ENCODE data around the gene FGF6. TPM values are rescaled to one million over a fixed set of nuclear protein-coding genes. Genes with fewer than 3 reads are reported as not detected.

Gene FGF6
- total RNA-seq, 1 experiment from 2014 or later: not detected

GRCh38 chr12:4401117-4401516 lies 44.5 kb downstream of the FGF6 start:
- peaks cover 90% of the 10 kb centered on the region for H3K27me3 ChIP-seq (ENCODE audit: insufficient read depth, low read depth)
- intact Hi-C loops (cut with micrococcal nuclease; ENCODE audit: unreplicated experiment): no loop called here

DNA sequence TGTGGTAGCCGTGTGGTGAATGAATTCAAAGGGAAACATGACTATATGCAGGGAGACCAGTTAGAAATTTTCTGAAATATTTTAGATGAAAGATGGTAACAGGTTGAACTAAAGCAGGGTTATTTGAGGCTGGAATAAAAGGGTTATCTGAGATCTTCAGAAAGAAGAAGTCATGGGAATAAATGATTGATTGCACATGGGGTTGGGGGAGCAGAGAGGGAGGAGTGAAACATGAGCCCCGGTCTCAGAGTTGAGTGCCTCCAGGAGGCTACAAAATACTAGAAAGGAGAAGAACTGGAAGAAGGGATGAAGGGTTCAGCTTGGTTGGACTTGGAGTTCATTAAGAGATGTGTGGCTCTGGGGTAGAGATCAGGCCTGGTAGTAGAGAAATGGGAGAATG lies 49.8 kb downstream of the FGF6 start:
- Histone ChIP-seq H2AFZ (no peak overlapping the region), H3K9me3 (ENCODE audit: insufficient read depth, low read depth) (no peaks in the 10 kb centered on the region), H3K79me2 (ENCODE audit: low read depth) (no peaks in the 10 kb centered on the region), H4K20me1 (ENCODE audit: insufficient read depth) (0 out of 2 replicates have a peak, but pooled peaks cover 10% of the 10 kb centered on the region), H3K4me3 (no peak overlapping the region), H3K4me2 (no peak overlapping the region), H3K9me2 (ENCODE audit: insufficient read depth) (no peaks in the 10 kb centered on the region), H3K4me1 (replicated peaks; ENCODE audit: insufficient read depth) (no peaks in the 10 kb centered on the region), H3K27me3 (ENCODE audit: insufficient read depth, low read depth) (peaks cover 89% of the 10 kb centered on the region), H3K36me3 (ENCODE audit: low read depth) (no peaks in the 10 kb centered on the region), H3K27ac (no peak overlapping the region), H3F3A (ENCODE audit: insufficient read depth, low read depth) (no peaks in the 10 kb centered on the region)
- no TSS peak for BruUV-seq (replicated peaks)
- TF ChIP-seq CTCF (conservative IDR thresholded peaks at IDR 0.05) (no peak), EZH2 (IDR thresholded peaks at IDR 0.05; ENCODE audit: low read depth) (no peak)
- POLR2A ChIA-PET (ENCODE audit: unreplicated experiment): no interaction called here
- CTCF ChIA-PET: no interaction called here
- DNase-seq: no peak
- intact Hi-C loops (cut with micrococcal nuclease; ENCODE audit: unreplicated experiment): no loop called here

More at GRCh38 chr12:4401117-4401516, 44.5 kb downstream of the FGF6 start:
- Histone ChIP-seq H3K4me2 (no peak overlapping the region), H3K9me2 (ENCODE audit: insufficient read depth) (no peaks in the 10 kb centered on the region), H3K9me3 (ENCODE audit: insufficient read depth, low read depth) (no peaks in the 10 kb centered on the region; the same call in 1 of the 2 replicates), H3K36me3 (ENCODE audit: low read depth) (no peaks in the 10 kb centered on the region), H3K79me2 (ENCODE audit: low read depth) (no peaks in the 10 kb centered on the region), H3K4me1 (replicated peaks; ENCODE audit: insufficient read depth) (no peaks in the 10 kb centered on the region), H3F3A (ENCODE audit: insufficient read depth, low read depth) (no peaks in the 10 kb centered on the region), H3K27ac (no peak overlapping the region), H2AFZ (no peak overlapping the region), H4K20me1 (ENCODE audit: insufficient read depth) (0 out of 2 replicates have a peak, but pooled peaks cover 8% of the 10 kb centered on the region), H3K4me3 (no peak overlapping the region)
- no TSS peak for BruUV-seq (replicated peaks)
- ChIA-PET POLR2A (ENCODE audit: unreplicated experiment) (no interaction called here), CTCF (no interaction called here)
- TF ChIP-seq EZH2 (IDR thresholded peaks at IDR 0.05; ENCODE audit: low read depth): no peak
- TF ChIP-seq CTCF (conservative IDR thresholded peaks at IDR 0.05): no peak
- no peak for DNase-seq

- Histone ChIP-seq H3K4me1 (replicated peaks; ENCODE audit: insufficient read depth) (no peaks in the 10 kb centered on the region), H3K4me2 (no peak overlapping the region), H4K20me1 (ENCODE audit: insufficient read depth) (0 out of 2 replicates have a peak, but pooled peaks cover 3% of the 10 kb centered on the region), H3F3A (ENCODE audit: insufficient read depth, low read depth) (no peaks in the 10 kb centered on the region), H3K4me3 (no peak overlapping the region), H3K9me3 (ENCODE audit: insufficient read depth, low read depth) (no peaks in the 10 kb centered on the region), H3K36me3 (ENCODE audit: low read depth) (no peaks in the 10 kb centered on the region), H3K79me2 (ENCODE audit: low read depth) (no peaks in the 10 kb centered on the region), H3K27ac (no peak overlapping the region), H2AFZ (no peak overlapping the region), H3K9me2 (ENCODE audit: insufficient read depth) (no peaks in the 10 kb centered on the region), H3K27me3 (ENCODE audit: insufficient read depth, low read depth) (peaks cover 90% of the 10 kb centered on the region)
- CTCF ChIA-PET: no interaction called here
- intact Hi-C loops (cut with micrococcal nuclease; ENCODE audit: unreplicated experiment): no loop called here
- DNase-seq: no peak
- TF ChIP-seq CTCF (conservative IDR thresholded peaks at IDR 0.05): no peak
- no peak for TF ChIP-seq EZH2 (IDR thresholded peaks at IDR 0.05; ENCODE audit: low read depth)
- no TSS peak for BruUV-seq (replicated peaks)
- POLR2A ChIA-PET (ENCODE audit: unreplicated experiment): no interaction called here
These were observed 52.4 kb downstream of the FGF6 start for GRCh38 chr12:4393211-4393610.
